Hematopoietic multipotent progenitor cell treated with erythropoietin and hydrocortisone succinate and interleukin-3 and kit ligand, for 15 days (in vitro differentiated cells): Measurements from ENCODE around the gene MB.

Experiments
- DNase-seq: peaks from one replicate; pipeline ENCODE4 v3.0.0-alpha.2; 2015; ENCODE audit warnings: low spot score

Gene MB

DNA sequence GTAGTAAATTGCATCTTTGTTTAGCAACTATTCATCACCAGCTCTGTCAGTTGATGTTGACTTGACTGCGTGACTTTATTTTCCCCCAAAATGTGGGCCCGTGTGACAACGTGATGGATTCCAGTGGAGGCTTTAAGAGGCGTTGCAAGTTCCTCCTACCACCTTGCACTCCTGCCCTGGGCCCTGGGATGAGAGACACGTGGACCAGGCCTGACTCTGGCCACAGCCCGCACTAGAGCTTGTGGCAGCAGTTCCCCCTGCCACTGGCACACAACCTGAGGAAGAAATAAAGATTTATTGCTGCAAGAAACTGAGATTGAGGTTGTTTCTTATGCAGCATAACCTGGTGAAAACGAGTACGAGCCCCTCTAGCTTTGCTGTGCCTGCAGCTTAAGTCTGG, 44.6 kb downstream of the MB start:
- no peak for DNase-seq

DNA sequence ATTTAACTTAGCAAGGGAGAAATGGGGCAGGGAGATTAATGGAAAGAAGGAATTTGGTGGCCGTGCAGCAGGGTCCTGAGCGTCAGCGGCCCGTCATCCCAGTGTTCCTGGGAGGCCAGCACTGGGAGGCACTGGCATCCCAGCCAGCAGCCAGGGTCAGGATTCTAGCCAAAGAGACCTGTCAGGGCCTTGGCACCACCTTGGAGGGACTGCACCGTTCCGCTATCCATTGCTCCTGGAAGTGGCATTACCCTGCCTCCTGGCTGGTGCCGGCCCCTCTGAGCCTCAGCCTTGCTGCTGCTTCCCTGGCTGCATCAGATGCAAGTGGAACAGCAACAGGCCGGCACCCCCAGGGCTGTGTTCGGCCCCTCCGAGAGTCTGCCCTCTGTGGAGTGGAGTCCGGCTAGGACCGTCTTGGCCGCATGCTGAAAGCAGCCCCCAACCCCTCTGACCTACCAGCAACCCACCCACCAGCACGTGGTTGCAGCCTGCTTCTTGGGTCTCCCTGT, 46.4 kb downstream of the MB start:
- DNase-seq = no peak

DNA sequence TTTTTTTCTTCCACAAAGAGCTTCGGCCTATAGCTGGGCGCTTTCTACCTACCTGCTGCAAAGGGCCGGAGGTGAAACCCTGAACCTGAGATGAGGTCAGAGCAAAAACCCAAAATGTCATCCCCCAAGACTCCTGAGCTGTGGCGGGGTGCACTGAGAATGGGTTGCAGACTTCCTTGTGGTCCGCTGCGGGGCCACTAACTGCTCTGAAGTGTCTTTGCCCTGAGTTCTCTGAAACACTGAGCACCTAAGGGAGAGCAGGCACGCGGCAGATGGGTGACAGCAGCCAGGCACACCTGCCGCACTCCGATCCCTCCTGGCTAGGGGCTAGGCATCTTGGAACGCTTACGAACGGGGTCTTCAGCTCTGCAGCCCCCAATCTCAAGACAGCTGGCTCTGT, 47.2 kb downstream of the MB start:
- DNase-seq = no peak

GRCh38 chr22:35568751-35569739, 48.1 kb downstream of the MB start:
- DNase-seq = no peak

DNA sequence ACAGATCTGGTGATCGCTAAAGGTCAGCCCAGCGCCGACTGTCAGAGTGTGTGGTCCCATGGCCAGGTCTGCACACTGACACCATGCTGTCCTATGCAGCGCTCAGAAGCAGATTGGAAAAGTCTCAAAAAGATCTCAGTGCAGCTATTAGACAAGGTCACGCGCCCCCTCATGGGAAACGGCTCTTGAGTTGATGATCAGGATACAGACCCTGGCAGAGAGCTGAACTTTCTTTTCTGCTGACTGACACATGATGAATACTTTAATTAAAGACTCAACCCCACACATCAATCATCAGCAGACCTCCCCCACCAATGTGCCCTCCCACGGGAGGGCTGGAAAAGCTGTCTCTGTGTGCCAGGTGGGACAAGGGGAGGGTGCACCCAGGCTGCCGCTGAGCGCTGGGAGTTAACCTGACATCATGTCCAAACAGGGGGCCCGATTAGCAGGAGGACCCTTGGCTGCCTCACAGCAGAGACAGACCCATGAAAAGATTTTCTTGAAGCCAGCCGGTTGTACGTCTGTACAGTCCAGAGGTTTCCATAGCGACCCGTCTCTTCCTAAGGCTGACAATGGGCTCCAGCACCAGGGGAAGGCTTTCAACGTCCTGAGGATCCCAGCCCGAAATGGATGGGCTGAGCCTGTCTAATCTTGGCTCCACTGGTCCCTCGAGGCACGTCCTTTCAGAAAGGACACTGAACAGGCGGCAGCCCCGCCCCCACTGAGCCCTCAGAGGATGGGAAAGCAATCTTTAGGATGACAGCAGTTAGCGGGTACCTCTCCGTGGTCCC, 49.6 kb downstream of the MB start:
- DNase-seq = no peak

DNA sequence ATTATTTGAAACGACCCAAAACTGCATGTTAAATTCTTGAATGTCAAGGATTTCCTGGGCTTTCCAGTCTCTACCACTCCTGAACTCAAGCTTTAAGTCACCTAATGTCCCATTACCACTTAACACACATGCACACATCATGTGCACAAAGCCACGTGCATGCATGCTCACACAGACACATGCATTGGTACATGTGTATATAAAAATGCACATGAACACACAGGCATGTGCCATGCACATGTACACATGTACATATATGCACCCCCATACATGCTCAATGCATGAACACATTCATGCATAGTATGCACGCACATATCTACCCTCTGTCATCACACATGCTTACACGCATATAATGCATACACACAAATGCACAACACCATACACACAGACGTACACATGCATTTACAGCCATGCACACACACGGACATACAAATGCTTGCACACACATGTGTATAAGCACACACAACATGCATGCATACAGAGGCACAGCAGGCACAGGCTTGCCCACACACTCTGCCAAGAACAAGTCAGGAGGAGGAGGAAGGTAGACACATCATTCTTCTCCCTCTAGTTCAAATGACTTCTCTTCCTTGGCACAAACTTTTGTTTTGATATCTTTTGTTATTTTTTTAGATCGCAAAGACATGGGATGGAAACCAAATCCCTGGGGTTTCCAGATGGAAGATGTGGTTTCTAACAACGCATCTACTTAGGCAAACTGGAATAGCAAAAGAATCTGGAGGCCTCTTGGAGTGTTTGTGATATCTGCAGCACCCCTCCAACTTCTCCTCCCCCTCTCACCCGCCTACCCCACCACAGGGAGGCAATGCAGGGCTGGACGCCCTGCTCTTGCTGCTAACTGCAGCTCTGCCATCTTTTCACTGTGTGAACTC, 51.9 kb downstream of the MB start:
- no peak for DNase-seq

- no peak for DNase-seq
Measured at GRCh38 chr22:35563211-35563610, 53.9 kb downstream of the MB start.

DNA sequence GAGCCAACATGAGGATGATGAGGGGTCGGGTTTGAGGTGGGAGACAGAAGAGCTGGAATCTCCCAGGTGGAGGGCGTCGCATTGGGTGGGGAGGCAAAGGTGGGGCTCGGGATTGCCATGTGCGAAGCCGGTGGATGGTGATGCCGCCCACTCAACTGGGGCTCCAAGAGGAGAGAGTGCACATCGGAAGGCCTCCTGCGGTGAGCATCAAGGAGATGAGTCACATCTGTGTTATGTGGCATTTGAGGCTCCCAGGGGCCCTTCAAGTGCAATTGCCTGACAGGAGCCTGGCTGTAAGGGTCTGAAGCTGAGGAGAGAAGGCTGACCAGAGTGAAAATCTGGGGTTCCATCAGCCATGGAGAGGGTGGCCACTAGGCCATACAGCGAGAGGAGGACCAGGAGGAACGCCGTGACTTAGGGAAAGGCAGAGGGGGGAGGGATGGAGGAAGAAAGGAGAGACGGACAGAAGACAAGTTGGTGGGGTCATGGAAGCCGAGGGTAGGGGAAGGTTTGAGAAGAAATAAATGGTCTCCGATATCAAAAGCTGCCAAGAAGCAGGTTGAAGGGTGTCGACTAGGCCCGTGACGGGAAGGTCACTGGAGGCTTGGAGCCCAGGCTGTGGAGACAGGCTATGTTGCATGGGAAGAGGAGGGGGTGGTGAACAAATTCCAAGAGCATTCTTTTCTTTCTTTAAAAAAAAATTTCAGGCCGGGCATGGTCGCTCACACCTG, 55.2 kb downstream of the MB start:
- DNase-seq = no peak

DNA sequence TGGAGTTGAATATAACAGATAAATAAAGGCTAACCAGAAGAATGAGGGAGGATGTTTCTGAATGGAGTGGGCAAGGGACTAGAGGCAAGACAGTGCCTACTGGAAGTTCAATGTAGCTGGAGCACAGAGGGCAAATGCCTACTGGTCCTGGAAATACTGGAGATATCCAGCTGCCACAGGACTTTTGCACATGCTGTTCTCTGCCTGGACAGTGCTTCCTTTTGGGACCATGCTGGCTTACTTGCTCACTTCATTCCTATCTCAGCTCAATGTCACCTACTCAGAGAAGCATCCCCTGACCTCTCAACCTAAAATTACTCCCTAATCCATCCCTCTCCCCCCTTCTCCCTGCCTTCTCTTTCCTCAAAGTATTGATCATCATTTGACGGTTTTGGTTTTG, 56.3 kb downstream of the MB start:
- DNase-seq = no peak

GRCh38 chr22:35560366-35560765, 56.8 kb downstream of the MB start:
- no peak for DNase-seq

DNA sequence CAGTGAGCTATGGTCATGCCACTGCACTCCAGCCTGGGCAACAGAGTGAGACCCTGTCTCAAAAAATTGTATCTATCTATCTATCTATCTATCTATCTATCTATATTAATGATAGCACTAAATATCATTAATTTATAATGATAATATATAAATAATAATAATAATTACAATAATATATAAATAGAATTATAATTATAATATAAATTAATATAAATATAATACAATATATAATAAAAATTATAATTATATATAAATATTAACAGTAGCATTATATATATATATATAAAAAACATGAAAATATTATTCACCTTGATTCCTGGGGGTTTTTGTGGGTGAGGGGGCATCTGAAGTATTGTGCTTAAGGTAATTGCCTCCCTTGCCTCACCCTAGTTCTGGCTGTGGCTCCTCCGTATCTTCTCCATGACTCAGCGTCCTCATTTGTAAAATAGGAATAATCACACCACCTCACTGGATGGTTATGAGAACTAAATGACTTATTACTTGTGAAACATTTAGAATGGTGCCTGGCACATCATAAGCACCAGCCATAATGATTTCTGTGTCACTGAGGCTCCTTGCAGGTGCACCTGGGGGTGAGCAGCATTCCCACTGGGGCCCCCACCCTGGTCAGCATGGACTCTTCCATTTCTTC, 57.6 kb downstream of the MB start:
- no peak for DNase-seq

DNA sequence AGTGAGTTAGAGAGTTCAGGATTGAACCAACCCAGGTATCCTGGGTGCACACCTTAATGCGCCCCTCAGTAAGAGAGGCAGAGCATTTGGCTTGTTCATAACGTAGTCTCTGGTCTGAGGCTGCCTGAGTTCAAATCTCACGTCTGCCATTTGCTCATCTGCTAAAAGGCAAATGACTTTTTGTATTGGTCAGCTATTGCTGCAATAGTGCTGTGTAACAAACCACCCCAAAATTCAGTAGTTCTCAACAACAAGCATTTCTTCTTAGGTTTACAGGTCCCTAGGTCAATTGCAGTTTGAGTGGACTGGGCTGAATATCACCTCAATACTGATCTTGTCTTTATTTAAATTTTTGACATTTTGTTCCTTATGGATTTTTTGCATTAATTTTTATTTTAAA, 58.4 kb downstream of the MB start:
- DNase-seq = no peak

GRCh38 chr22:35558031-35558430, 59.1 kb downstream of the MB start:
- no peak for DNase-seq
